Neutrophil (primary cell): ENCODE measurements around the gene CHST11.

Source experiments
- H3K27ac ChIP-seq: fragments of 200-600 bp; sonication (generic); 2 replicates; pipeline ENCODE4 v1.5.1; 2016; ENCODE audit warnings: mild to moderate bottlenecking, moderate library complexity
- H3K27me3 ChIP-seq: fragments of 200-600 bp; sonication (generic); 2 replicates; pipeline ENCODE4 v1.6.0; 2016; ENCODE audit warnings: mild to moderate bottlenecking
- H3K36me3 ChIP-seq: fragments of 200-600 bp; sonication (generic); 2 replicates; pipeline ENCODE4 v1.5.1; 2017
- H3K4me1 ChIP-seq, 2 experiments: fragments of 200-600 bp in 1 of 2; sonication (generic) in 1 of 2; 1 replicate in 1 of 2; 2 replicates in 1 of 2; pipeline versions ENCODE4 v1.5.1 to v1.6.1; 2013 to 2016; ENCODE audit warnings: low read depth in 1 of 2, low read length in 1 of 2, mild to moderate bottlenecking in 1 of 2, moderate library complexity in 1 of 2; ENCODE audit not compliant: control insufficient read depth in 1 of 2, insufficient read depth in 1 of 2
- H3K4me3 ChIP-seq, 2 experiments: fragments of 200-600 bp in 1 of 2; sonication (generic) in 1 of 2; 1 replicate in 1 of 2; 2 replicates in 1 of 2; pipeline ENCODE4 v1.5.1; 2013 to 2016; ENCODE audit warnings: low read depth in 1 of 2, low read length in 1 of 2, mild to moderate bottlenecking in 1 of 2, moderate library complexity in 1 of 2
- H3K9me3 ChIP-seq: fragments of 200-600 bp; sonication (generic); 2 replicates; pipeline ENCODE4 v1.5.1; 2016
- TF ChIP-seq, protein P1 (sequence below): fragments of 200-600 bp; sonication (generic); IDR thresholded peaks from 2 replicates; pipeline ENCODE4 v1.5.1; 2016; ENCODE audit warnings: antibody characterized with exemption

CHST11 gene

DNA sequence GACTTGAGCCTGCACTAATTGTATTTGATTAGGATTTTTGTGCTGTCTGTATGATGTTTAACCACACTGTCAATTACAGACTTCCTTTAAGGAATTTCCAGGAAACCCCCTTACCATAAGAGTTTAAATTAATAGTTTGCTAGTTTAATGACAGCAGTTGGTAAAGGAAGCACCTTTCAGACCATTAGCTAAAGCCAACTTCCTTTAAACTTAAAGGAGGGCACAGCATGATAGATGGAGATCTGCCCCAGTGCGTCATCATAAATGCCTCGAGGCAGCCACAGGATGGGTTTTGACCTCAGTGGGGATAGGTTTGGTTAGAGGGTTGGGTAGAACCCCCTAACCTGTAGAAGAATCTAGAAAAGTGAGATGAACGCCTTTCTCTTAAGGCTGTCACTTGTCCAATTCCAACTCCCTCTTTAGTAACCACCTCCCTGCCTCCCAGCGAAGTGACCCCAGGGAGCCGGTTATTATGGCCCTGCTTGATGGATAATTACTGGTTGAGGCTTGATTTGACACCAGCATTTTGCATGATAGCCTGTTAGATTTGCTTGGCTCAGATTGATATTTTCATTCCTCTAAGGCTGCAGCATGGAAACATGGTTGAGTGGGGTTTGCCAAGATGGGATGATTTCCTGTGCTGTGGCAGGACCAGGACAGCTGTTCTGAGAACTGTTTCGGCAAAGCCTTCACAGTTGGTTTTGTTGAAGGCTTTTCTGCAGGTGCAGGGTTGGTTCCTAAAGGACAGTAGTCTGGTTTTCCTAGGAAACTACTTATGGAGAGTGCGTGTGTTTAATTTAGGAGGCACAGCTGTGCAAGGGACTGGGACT, 62.7 kb downstream of the CHST11 start:
- no peaks in the 10 kb centered on the region for H3K27me3 ChIP-seq
- H3K27ac ChIP-seq: peak overlapping the region; percentile 32
- H3K4me3 ChIP-seq: no peak overlapping the region
- H3K4me1 ChIP-seq: peaks cover 17 to 47% of the 10 kb centered on the region in 2 experiments
- TF ChIP-seq, protein P1, sequence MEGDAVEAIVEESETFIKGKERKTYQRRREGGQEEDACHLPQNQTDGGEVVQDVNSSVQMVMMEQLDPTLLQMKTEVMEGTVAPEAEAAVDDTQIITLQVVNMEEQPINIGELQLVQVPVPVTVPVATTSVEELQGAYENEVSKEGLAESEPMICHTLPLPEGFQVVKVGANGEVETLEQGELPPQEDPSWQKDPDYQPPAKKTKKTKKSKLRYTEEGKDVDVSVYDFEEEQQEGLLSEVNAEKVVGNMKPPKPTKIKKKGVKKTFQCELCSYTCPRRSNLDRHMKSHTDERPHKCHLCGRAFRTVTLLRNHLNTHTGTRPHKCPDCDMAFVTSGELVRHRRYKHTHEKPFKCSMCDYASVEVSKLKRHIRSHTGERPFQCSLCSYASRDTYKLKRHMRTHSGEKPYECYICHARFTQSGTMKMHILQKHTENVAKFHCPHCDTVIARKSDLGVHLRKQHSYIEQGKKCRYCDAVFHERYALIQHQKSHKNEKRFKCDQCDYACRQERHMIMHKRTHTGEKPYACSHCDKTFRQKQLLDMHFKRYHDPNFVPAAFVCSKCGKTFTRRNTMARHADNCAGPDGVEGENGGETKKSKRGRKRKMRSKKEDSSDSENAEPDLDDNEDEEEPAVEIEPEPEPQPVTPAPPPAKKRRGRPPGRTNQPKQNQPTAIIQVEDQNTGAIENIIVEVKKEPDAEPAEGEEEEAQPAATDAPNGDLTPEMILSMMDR: no peak
- no peaks in the 10 kb centered on the region for H3K36me3 ChIP-seq
- H3K9me3 ChIP-seq: no peaks in the 10 kb centered on the region

DNA sequence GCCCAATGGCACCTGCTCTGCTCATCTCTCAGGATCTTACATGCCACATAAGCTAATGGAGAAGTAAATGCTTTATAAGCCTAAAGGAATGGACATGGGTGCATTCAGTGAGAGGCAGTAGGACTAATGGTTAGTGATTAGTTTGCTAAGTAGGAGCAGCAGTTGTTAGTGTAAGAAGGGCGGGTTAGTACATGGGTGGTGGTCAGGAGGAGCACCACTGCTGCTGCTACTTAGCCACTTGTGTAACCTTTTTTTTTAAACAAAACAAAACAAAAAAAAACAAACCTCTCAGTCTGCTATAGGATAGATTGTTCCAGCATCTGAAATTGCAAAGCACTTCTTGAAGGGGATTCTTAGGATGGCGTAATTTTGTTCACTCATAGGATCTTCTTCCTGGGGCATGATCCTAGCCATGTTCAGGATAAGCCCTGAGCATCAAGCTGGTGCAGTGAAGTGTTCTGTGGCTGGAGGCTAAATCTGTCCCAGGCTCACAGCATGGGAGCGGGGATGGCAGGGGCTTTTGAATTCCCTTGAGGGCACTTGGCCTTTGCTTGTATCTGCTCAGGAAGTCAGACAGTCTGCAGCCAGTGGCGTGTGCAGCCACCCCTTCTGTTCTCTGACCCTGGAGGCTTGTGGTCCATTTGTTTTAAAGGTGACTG, 63.6 kb downstream of the CHST11 start:
- TF ChIP-seq, protein P1: no peak
- H3K27me3 ChIP-seq: no peaks in the 10 kb centered on the region
- no peaks in the 10 kb centered on the region for H3K9me3 ChIP-seq
- H3K4me1 ChIP-seq: peaks cover 17 to 53% of the 10 kb centered on the region in 2 experiments
- no peak overlapping the region for H3K4me3 ChIP-seq
- H3K27ac ChIP-seq: no peak overlapping the region
- H3K36me3 ChIP-seq: no peaks in the 10 kb centered on the region

DNA sequence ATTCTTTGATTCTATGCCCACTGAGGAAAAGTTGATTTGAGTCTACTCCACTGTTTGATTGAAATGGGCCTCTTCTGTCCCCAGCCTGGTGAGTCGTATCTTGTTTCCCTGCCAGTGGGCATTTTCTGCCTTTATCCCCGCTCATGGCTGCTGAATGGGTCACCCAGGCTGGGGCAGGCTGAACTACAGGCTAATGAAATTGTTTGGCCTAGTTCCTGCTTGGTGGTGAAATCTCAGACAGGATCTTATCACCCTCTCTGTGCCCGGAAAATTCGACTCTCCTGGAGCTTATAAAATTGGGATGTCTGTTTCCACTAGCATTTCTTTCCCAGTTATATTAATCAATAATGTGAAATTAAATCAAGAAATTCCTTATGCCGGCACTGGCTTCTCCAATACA, 65.0 kb downstream of the CHST11 start:
- Histone ChIP-seq H3K4me1 (peaks cover 17 to 59% of the 10 kb centered on the region in 2 experiments), H3K27me3 (no peaks in the 10 kb centered on the region), H3K4me3 (no peak overlapping the region), H3K27ac (peak overlapping the region; percentile 41), H3K9me3 (no peaks in the 10 kb centered on the region), H3K36me3 (no peaks in the 10 kb centered on the region)
- TF ChIP-seq, protein P1: no peak

DNA sequence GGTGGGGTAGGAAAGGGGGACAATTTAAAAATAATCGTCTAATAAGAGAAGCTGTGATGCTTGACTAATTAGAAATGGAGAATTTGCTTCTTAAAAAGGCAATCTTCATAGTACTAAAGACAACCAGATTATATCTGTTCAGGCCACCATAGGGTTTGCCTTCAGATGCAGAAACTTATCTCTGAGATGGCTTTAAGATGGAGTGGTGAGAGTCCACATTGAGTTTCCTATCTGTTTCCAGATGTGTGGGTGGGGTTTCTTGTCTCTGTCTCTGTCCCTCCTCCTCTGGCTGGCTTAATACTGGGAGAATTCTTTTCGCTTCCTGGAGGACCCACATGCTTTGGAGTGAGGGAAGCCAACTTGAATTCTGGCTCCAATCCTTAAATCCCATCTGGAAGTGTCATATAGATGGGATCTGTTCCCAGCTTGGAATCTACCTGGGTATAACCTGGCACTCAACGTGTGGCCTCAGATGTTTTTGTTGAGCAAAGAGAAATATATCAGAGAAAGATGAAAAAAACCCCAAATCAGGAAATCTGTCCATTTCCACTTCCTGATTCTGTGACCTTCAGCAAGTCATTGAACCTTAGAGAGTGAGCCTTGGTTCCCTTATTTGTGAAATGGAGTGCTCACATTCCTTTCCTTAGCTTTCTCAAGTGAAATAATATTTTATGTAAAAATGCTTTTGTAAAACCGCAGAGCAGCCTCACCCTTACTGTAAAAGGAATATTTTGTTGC, 66.4 kb downstream of the CHST11 start:
- TF ChIP-seq, protein P1: no peak
- peaks cover 17 to 59% of the 10 kb centered on the region in 2 experiments for H3K4me1 ChIP-seq
- no peaks in the 10 kb centered on the region for H3K9me3 ChIP-seq
- peak overlapping the region; percentile 7 to 32 for H3K4me3 ChIP-seq
- no peaks in the 10 kb centered on the region for H3K36me3 ChIP-seq
- H3K27ac ChIP-seq: peak overlapping the region; percentile 83
- no peaks in the 10 kb centered on the region for H3K27me3 ChIP-seq

DNA sequence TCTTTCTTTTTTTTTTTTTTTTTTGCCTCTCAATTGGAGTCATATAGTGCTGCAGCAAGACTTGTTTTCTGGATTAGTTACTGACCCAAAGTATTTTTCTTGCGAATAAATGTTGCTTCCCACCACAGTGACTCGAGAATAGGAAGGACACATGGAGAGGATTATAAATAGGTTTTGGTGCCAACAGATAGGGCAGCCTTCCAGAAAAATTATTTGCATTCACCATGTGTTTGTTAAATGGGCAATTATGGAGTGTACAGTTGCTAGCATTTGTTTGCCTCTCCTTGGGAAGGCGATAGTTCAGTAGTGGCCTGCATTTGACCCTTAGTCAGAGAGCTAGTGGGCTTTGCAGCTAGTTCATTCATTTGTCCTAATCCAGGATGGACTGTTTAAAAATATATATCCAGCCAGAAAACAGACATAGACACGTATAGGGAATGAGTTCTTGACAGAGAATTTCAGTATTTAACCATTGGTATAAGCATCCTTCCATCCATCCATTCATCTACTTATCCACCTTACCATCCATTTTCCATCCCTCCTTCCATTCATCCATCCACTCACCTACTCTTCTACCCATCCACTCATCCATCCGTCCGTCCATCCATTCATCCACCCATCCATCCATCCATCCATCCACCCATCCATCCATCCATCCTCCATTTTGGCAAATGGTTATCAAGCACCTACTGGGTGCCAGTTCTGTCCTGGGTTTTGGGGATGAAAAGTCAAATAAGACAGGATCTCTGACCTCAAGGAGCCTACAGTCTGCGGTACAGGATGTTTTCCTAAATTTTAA, 67.5 kb downstream of the CHST11 start:
- Histone ChIP-seq H3K27ac (peak overlapping the region; percentile 83), H3K36me3 (no peaks in the 10 kb centered on the region), H3K4me1 (peaks cover 17 to 54% of the 10 kb centered on the region in 2 experiments), H3K27me3 (no peaks in the 10 kb centered on the region), H3K9me3 (no peaks in the 10 kb centered on the region), H3K4me3 (peak overlapping the region in 1 of 2 experiments; percentile 32)
- TF ChIP-seq, protein P1: no peak
